Measurements from ENCODE around the gene MTHFD1.

MTHFD1 gene

DNA sequence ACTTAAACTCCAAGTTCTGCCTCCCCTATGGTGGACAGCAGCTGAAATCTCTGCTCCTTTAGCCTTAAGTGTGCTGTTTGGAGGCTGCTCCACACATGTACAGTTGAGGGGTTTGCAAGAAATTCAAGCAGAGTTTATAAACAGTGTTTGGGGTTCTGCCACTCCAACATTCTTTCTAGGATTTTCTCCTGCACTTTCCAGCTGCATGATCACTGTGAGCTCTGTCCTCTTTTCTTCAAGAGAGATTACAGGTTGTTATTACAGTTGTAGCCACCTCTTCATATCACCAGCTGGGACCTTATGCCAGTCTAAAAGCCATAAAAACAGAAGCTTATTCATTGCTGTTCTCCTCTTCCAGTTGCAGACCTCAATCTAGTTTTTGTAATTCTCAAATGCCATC lies 107.1 kb downstream of the MTHFD1 start:
- DNase-seq (ENCODE audit: low spot score) = no peak

DNA sequence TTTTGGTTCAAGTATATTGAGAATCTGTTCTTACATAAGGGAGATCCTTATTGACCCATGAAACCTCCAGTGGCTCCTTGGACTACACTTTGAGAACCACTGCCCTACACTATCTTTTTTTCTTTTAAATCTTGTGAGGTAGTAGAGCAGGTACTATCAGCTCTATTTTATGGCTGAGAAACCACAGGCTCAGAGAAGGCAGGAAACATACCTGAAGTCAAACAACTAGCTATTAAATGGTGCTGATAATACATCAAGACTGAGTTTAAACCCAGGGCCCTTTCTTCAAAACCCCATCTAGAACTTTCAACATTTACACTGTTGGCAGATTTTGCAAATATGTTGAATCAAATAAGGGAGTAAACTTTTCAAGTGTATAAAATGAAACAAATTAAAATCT lies 108.6 kb downstream of the MTHFD1 start:
- no peak for DNase-seq (ENCODE audit: low spot score)

DNA sequence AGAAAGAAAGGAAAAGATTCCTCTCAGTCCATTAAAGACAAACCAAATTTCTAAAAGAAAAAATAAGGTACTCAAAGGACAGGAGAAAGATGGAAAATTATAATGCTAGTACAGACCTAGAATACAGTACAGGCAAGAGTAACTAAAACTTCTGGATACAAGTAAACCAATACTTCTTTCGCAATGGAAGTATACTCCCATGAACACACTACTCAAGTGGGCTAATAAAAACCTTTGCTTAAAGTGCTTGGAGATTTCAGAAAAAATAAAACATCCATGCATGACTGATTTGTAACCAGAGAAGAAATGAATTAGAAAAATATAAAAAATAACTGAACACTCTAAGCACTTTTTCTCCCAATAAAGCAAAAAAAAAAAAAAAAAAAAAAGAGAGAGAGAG lies 111.9 kb downstream of the MTHFD1 start:
- no peak for DNase-seq (ENCODE audit: low spot score)

DNA sequence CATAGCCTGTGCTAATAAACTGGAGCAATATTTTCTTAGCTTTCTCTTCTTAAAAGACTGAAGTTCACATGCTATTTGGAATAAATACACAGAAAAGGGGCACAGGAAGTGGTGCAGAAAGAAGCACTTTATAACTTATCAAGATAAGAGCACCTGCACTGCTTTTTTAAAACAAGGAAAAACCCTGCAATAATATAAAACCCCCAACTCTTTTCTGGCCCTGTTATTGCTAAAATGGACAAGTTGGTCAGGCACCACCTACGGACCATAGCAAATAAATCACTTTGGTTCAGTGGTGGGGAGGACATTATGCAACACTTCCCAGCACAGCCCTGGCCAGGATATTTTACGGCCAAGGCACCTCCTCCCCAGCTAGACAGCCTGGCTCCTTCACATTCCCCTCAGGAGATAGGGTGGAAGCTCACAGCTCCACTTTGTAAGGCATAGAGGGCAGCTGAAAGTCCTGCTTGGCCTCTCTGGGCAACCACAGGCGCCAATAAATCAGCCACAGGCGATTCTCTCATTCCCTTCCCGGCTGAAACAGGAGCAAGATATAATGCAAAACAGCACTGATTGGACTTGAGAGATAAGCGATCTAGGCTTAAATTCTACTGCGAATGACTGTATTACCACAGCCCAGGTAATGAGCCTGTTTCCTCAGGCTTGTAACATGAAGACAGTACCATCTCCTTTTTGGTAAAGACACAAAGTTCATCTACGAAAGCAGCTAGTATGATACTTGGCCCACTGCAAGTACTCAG lies 113.4 kb downstream of the MTHFD1 start:
- peak; percentile 26 for DNase-seq (ENCODE audit: low spot score)

DNA sequence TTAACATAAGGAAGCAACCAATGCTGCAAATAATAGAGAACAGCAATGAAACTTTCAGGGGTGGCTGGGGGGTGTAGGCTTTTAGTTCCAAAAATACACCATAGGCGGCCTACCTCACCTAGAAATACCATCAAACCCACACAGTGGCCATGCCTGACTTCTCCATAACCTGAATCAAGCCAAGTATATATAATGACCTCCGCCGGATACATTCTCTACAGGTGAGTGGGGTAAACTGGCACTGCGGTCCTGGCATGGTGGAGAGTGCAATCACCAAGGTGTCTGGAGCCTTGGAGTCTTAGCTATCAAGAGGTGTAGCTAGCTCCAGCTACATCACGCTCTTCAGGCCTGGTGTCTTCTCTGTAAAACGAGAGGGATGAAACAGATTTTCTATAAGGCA lies 114.3 kb downstream of the MTHFD1 start:
- peak; percentile 46 for DNase-seq (ENCODE audit: low spot score)

DNA sequence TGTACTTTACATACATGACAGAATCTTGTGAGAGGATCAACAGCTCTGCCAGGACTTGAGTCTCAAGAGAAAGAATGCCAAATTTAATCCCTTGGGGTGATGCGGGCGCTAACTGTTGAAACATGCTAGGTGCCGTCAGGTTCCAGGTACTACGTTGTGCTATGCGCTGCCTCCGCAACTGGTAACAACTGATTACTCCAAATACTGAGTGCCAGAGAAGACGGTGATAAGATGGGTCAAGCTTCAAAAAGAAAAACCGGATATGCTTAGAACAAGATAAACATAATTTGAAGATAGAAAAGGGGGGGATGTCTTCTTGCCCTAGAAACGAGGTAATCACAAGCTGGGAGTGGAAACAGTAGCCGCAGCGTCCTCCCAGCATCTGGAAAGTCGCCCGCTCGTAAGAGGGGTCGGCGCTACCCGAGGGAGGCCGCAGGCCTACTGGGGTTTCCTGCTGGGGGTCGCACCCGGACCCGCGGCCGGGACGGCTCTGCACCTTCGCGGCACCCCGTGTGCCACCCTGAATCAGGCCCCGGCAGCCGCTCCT lies 114.8 kb downstream of the MTHFD1 start:
- DNase-seq (ENCODE audit: low spot score) = peak; percentile 22

DNA sequence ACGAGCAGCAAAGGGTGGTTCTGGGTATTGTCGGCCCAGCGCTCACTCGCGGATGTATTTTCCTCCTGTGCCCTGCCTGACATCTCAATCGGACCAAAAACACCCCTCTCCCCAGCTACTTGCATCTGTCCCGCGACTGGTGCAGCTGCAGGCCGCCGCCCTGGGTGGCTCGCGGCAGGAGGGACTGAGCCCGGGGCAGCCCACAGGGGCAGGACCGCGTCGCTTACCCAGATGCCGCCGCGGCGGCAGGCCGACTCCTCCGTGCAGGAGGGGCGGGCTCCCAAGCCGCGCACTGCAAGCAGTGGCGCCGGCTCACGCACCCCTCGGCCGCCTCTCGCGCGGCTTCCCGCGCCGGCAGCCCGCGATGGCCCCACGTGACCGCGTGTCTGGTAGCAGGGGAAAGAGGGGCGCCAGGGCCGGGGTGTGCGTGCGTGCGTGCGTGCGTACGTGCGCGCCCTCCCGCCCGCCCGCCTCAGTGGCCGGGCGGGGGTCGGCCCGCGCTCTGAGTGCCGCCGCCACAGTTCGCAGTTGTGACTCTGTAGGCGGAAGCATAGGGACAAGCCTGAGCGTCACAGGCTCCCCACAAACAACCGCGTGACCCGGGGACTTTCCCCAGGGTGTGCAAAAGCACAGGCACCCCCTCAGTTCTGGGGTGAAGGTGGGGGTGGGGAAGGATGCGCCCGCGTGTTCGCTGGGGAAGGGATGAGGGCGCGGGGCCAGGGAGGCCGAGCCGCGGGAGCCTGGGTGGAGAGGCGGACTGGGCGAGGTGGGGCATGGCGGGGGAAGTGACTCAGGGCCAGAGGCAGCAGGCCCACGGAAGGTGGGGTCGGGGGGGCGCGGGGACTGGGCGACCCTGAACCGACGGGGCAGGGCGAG lies 115.5 kb downstream of the MTHFD1 start, which contains the start of gene ZBTB25:
TSS of gene ZBTB25 (minus strand) at position 405 of the 876 bp plus-strand sequence. CDS start 13,305 bp downstream, outside the sequence.
- DNase-seq (ENCODE audit: low spot score) = peak; percentile 83

DNA sequence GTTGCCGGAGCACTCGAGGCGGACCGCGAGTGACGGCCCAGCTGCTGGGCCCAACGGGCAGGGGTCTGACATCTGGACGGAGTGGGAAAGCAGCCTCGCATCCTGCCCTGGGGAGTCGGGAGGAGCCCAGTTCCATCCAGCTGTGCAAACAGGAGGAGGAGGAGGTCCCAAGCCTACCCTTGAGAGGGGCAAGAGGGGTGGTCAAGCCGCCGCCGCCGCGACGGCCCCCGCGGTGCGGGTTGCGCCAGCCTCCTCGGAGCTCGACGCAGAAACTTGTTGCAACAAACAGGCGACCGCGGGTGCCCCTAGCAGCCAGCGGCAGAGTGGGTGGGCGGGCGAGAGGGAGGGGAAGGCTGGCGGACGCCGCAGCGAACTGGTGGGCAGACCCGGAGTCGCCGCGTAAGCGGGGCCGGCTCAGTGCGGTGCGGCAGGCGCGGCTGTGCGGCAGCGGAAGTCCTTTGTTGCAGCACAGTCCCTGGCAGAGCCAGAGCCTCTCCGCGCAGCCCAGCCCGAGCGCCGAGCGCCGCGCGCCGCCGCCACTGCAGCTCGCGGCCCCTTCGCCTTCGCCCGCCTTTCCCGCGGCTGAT lies 116.2 kb downstream of the MTHFD1 start, which contains the start of gene ZBTB1:
TSS of gene ZBTB1 (plus strand) at position 461 of the 587 bp plus-strand sequence. CDS start 16,735 bp downstream, outside the sequence.
- DNase-seq (ENCODE audit: low spot score) = peak; percentile 87

DNA sequence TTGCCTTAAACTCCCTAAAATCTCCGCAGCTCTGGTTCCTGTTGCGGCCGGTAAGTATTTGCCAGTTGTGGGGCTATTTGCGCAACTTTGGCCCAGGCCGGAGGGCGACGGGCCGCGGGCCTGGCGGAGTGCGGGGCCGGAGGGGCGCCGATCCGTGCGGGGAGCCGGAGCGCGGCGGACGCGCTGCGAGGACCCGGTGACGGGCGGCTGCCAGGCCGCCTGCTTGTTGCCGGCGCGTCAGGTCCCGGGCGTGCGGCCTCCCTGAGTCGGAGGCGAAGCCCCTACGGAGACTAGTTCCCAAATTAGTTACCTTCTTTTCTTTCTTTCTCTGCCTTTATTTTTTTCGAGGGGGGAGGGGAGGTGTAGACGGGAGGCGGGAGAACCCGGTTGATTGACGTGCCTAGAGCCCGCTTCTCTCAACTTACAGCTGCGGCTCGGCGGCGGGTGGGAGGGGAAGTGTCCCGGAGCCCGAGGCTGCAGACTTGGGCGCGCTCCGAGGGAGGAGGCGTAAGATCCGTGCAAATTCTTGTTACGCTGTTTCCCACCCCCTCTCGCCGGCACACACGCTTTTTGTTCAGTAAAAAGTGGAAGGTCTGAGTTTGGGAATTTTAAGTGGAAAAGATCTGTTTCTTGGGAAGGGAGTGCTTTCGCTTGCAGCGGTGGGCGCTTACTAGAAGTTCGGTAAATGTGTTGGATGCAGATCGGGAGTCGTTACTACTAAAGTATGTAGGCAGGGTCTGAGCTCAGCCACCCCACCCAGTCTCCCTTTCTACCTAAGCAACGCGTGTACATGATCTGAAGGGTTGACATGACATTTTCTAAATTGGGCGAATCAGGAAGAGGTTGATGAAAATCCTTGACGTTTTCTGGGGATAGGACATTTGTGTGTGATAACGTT lies 117.0 kb downstream of the MTHFD1 start:
- DNase-seq (ENCODE audit: low spot score) = peak; percentile 85

DNA sequence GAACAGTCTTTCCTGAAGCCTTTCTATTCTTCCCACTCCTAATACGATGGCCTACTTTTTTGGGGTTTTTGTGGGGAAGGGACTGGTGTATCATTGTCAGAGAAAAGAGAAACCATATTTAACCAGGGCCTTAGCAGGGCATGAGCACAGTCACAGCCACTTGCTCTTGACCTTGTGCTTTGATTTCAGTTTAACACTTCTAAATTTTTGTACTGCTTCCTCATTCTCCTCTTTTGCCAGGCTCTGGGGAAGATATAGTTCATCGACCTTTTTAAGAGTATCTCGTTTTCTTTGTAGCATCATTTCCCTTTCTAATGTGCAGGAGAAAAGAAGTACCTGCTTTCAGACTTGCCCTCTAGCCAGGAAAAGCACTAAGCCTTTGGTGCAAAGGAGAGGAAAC lies 118.6 kb downstream of the MTHFD1 start:
- no peak for DNase-seq (ENCODE audit: low spot score)

DNA sequence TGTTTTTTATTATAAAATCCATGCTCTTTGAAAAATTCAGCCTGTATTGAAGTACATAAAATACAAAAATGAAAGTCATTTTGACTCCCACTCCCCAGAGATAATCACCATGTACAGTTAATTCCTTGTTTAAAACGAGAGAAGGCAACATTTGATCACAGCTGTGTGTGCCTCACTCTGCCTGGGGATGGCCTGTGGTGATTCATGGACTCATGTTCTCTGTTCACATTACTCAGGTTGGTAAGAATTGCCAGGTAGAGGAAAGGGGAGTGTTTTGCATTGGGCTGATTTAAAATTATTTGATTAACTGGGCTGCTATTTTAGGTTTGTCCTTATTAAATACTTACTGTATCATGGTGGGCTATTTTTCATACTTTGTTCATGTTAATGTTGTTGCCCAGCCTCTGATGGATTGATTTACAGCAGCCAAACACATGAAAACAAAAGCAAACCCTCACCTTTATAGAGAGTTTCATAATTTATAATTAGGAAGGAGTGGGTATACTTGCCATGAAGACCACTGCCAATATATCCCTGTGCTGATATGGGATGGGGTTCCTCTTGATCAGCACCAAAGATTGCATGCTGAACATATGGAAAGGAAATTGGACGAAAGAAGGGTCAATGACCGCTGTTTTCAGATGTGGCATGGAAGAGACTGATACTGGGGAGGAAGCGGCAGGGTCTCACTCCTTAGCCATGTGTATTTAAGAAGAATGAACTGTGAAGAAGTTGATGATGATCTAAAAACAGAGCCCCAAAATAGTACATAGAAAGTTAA lies 119.4 kb downstream of the MTHFD1 start:
- no peak for DNase-seq (ENCODE audit: low spot score)

DNA sequence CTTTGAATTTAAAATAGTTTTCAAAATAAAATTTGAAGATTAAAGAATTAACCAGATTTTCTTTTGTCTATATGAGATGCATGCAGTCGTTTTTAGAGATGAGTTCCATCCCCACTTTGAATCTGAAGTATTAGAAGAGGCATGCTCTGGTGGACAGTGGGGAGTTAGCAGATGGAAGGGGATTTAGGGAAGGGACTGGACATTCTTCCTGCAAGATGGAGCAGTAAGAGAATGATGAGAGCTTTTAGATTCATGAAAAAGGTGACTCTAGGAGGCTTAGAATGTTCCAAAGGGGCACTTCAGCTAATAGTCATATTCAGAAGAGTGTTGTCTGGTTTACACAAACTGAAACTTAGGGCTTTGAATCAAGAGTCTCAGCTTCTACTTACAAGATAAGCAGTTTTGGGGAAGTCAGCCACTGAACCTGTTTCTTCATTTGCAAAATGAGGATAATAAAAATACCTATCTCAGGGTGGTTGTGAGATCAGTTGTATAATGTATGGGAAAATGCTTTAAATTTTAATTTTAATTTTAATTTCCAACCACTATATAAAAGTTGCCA lies 120.1 kb downstream of the MTHFD1 start:
- DNase-seq (ENCODE audit: low spot score) = no peak

DNA sequence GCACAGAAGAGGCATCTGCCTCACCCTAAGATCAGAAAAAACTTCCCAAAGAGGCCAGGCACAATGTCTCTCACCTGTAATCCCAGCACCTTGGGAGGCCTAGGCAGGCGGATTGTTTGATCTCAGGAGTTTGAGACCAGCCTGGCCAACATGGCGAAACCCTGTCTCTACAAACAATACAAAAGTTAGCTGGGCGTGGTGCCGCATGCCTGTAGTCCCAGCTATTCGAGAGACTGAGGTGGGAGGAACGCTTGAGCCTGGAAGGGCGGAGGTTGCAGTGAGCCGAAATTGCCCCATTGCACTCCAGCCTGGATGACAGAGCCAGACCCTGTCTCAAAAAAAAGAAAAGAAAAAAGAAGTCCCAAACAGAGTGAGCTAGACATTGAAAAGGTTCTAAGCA lies 120.9 kb downstream of the MTHFD1 start:
- no peak for DNase-seq (ENCODE audit: low spot score)
